ENCODE data around the gene ZNF578. TPM values are rescaled to one million over a fixed set of nuclear protein-coding genes. Genes with fewer than 3 reads are reported as not detected.
"Not testable (repeated sequence)": the region's sequence is repeated elsewhere in the genome, so short reads cannot be mapped to it uniquely, and the experiment has no call there.

Gene ZNF578
- total RNA-seq, 1 donor from 2014 or later: 1.2 TPM

GRCh38 chr19:52558732-52559445, 105.5 kb downstream of the ZNF578 start:
- DNase-seq (ENCODE audit: low read depth in 2 of 2): not testable (repeated sequence)

GRCh38 chr19:52561611-52562010, 108.3 kb downstream of the ZNF578 start:
- not testable (repeated sequence) for DNase-seq (ENCODE audit: low read depth in 2 of 2)

Other genes starting within 250 kb of the ZNF578 start
- 5.0 and 8.7 TPM in 2 replicates for gene ZNF766, start 184.0 kb upstream of the ZNF578 start, total RNA-seq
- gene ZNF480, start 156.4 kb upstream of the ZNF578 start, total RNA-seq: 2.4 and 2.6 TPM in 2 replicates
- 2.2 and 2.8 TPM in 2 replicates for gene ZNF610, start 117.3 kb upstream of the ZNF578 start, total RNA-seq
- gene ZNF880, start 83.6 kb upstream of the ZNF578 start, total RNA-seq: 17.9 and 20.0 TPM in 2 replicates
- 8.1 and 9.4 TPM in 2 replicates for gene ZNF528, start 55.7 kb upstream of the ZNF578 start, total RNA-seq
- not detected in 2 replicates for gene ZNF534, start 24.4 kb upstream of the ZNF578 start, total RNA-seq
- gene ZNF808, start 74.1 kb downstream of the ZNF578 start, total RNA-seq: 8.1 and 14.5 TPM in 2 replicates
- gene ZNF701, start 116.7 kb downstream of the ZNF578 start, total RNA-seq: 8.9 and 14.1 TPM in 2 replicates
- 19.4 and 30.6 TPM in 2 replicates for gene ZNF83, start 184.8 kb downstream of the ZNF578 start, total RNA-seq

All from lung microvascular endothelial cell (primary cell).